ENCODE results near the gene KLHL10.
"Not testable (repeated sequence)": the region's sequence is repeated elsewhere in the genome, so short reads cannot be mapped to it uniquely, and the experiment has no call there.

GRCh38 chr17:41839448-41839847, 1.8 kb downstream of the KLHL10 start:
- not testable (repeated sequence) for TF ChIP-seq CTCF, POLR2A, EP300 (IDR thresholded peaks at IDR 0.05)

Measured in tibial nerve (tissue), 4 donors.